Mesendoderm (in vitro differentiated cells): ENCODE data around the gene GNG2.

Experiments used
- DNase-seq: peaks from one replicate; pipeline ENCODE4 v3.0.0; 2013
- H2AK5ac ChIP-seq: 2 replicates; pipeline ENCODE4 v1.6.1; 2013; ENCODE audit warnings: low read length, inconsistent platforms
- H2BK120ac ChIP-seq: 2 replicates; pipeline ENCODE4 v1.6.1; 2013; ENCODE audit warnings: low read depth, mild to moderate bottlenecking, low read length, moderate library complexity, mixed read lengths
- H2BK15ac ChIP-seq: replicated peaks from 2 replicates; pipeline ENCODE4 v1.6.1; 2013; ENCODE audit warnings: low read depth, mild to moderate bottlenecking, moderate library complexity
- H2BK5ac ChIP-seq: 2 replicates; pipeline ENCODE4 v1.6.1; 2013; ENCODE audit warnings: low read length, inconsistent platforms
- H3K18ac ChIP-seq: 2 replicates; pipeline ENCODE4 v1.6.1; 2013; ENCODE audit warnings: mild to moderate bottlenecking, low read length, mixed read lengths
- H3K23ac ChIP-seq: one replicate; pipeline ENCODE4 v1.6.1; 2013; ENCODE audit warnings: low read length
- H3K27ac ChIP-seq: 2 replicates; pipeline ENCODE4 v1.5.1; 2013; ENCODE audit warnings: low read depth, mild to moderate bottlenecking, inconsistent platforms, low read length, moderate library complexity
- H3K27me3 ChIP-seq: 2 replicates; pipeline ENCODE4 v1.6.1; 2013; ENCODE audit warnings: low read length, control low read depth, mild to moderate bottlenecking, inconsistent platforms; ENCODE audit not compliant: insufficient read depth, poor library complexity
- H3K36me3 ChIP-seq: 2 replicates; pipeline ENCODE4 v1.6.1; 2013; ENCODE audit warnings: low read length, inconsistent platforms; ENCODE audit not compliant: control insufficient read depth, insufficient read depth
- H3K4ac ChIP-seq: one replicate; pipeline ENCODE4 v1.6.1; 2013; ENCODE audit warnings: low read depth, mild to moderate bottlenecking, low read length, moderate library complexity
- H3K4me1 ChIP-seq: 2 replicates; pipeline ENCODE4 v1.6.1; 2013; ENCODE audit warnings: low read depth, low read length, inconsistent platforms; ENCODE audit not compliant: control insufficient read depth
- H3K4me2 ChIP-seq: 2 replicates; pipeline ENCODE4 v1.6.1; 2013; ENCODE audit warnings: low read length
- H3K4me3 ChIP-seq: 2 replicates; pipeline ENCODE4 v1.5.1; 2013; ENCODE audit warnings: mild to moderate bottlenecking, low read length
- H3K56ac ChIP-seq: one replicate; pipeline ENCODE4 v1.6.1; 2013; ENCODE audit warnings: low read length
- H3K79me1 ChIP-seq: 2 replicates; pipeline ENCODE4 v1.6.1; 2013; ENCODE audit warnings: low read length, inconsistent platforms
- H3K79me2 ChIP-seq: 2 replicates; pipeline ENCODE4 v1.6.1; 2013; ENCODE audit warnings: mild to moderate bottlenecking, low read length; ENCODE audit not compliant: control insufficient read depth, insufficient read depth
- H3K9ac ChIP-seq: 2 replicates; pipeline ENCODE4 v1.6.1; 2013; ENCODE audit warnings: low read length, inconsistent platforms
- H4K5ac ChIP-seq: one replicate; pipeline ENCODE4 v1.6.1; 2013; ENCODE audit warnings: low read length
- H4K8ac ChIP-seq: one replicate; pipeline ENCODE4 v1.6.1; 2013; ENCODE audit warnings: low read depth, mild to moderate bottlenecking, control low read depth, low read length, moderate library complexity
- WGBS: extraction: QIAGEN DNeasy Blood & Tissue Kit; methylation state at CpG from one replicate; pipeline ENCODE4 v1.1.7; 2013; ENCODE audit warnings: low lambda C conversion rate, missing lambda C conversion rate; ENCODE audit not compliant: insufficient coverage; ENCODE audit errors: extremely low coverage; 5-methylcytosine and 5-hydroxymethylcytosine counted together

GNG2 gene

GRCh38 chr14:51867741-51868140 is 7.3 kb downstream of the GNG2 start:
- H3K27ac ChIP-seq: no peak overlapping the region
- H3K56ac ChIP-seq: no peak overlapping the region
- WGBS: no CpG with 5 or more reads among the region's 2 CpGs
- no peak overlapping the region for H4K8ac ChIP-seq
- no peak overlapping the region for H3K18ac ChIP-seq
- no peak for DNase-seq
- H3K36me3 ChIP-seq: no peaks in the 10 kb centered on the region
- H3K4me3 ChIP-seq: no peak overlapping the region
- peaks cover 3% of the 10 kb centered on the region for H3K4me1 ChIP-seq
- no peak overlapping the region for H2BK15ac ChIP-seq
- H3K79me1 ChIP-seq: no peaks in the 10 kb centered on the region
- H3K23ac ChIP-seq: no peak overlapping the region
- H2BK5ac ChIP-seq: no peak overlapping the region
- no peak overlapping the region for H3K4me2 ChIP-seq
- H3K4ac ChIP-seq: no peak overlapping the region
- H3K27me3 ChIP-seq: no peaks in the 10 kb centered on the region
- H2BK120ac ChIP-seq: no peak overlapping the region
- H3K9ac ChIP-seq: no peak overlapping the region
- no peak overlapping the region for H2AK5ac ChIP-seq
- H4K5ac ChIP-seq: no peak overlapping the region
- no peaks in the 10 kb centered on the region for H3K79me2 ChIP-seq

GRCh38 chr14:51868405-51868804 is 8.0 kb downstream of the GNG2 start:
- H3K27ac ChIP-seq: no peak overlapping the region
- H3K79me1 ChIP-seq: no peaks in the 10 kb centered on the region
- no peaks in the 10 kb centered on the region for H3K27me3 ChIP-seq
- H3K18ac ChIP-seq: no peak overlapping the region
- H2AK5ac ChIP-seq: no peak overlapping the region
- H2BK120ac ChIP-seq: no peak overlapping the region
- H2BK5ac ChIP-seq: no peak overlapping the region
- no peak overlapping the region for H4K8ac ChIP-seq
- H3K56ac ChIP-seq: no peak overlapping the region
- no CpG with 5 or more reads among the region's 2 CpGs for WGBS
- H3K4me3 ChIP-seq: no peak overlapping the region
- no peak overlapping the region for H3K4me2 ChIP-seq
- H3K79me2 ChIP-seq: no peaks in the 10 kb centered on the region
- no peak overlapping the region for H3K23ac ChIP-seq
- H2BK15ac ChIP-seq: no peak overlapping the region
- H3K4ac ChIP-seq: no peak overlapping the region
- H3K4me1 ChIP-seq: peaks cover 3% of the 10 kb centered on the region
- no peak for DNase-seq
- no peak overlapping the region for H3K9ac ChIP-seq
- no peak overlapping the region for H4K5ac ChIP-seq
- no peaks in the 10 kb centered on the region for H3K36me3 ChIP-seq

- Histone ChIP-seq H4K5ac (no peak overlapping the region), H3K4ac (no peak overlapping the region), H3K79me2 (no peaks in the 10 kb centered on the region), H4K8ac (no peak overlapping the region), H3K36me3 (no peaks in the 10 kb centered on the region), H3K23ac (no peak overlapping the region), H3K56ac (no peak overlapping the region), H2BK5ac (no peak overlapping the region), H3K18ac (no peak overlapping the region), H3K9ac (no peak overlapping the region), H2AK5ac (no peak overlapping the region), H3K27me3 (no peaks in the 10 kb centered on the region), H3K4me3 (no peak overlapping the region), H3K4me2 (no peak overlapping the region), H2BK120ac (no peak overlapping the region), H3K27ac (no peak overlapping the region), H3K4me1 (peaks cover 3% of the 10 kb centered on the region), H3K79me1 (no peaks in the 10 kb centered on the region), H2BK15ac (no peak overlapping the region)
- WGBS: no CpG with 5 or more reads among the region's 9 CpGs
- DNase-seq: no peak
Observed at GRCh38 chr14:51869411-51870100, 9.1 kb downstream of the GNG2 start.

- no peaks in the 10 kb centered on the region for H3K79me2 ChIP-seq
- no peak overlapping the region for H3K4ac ChIP-seq
- H3K79me1 ChIP-seq: no peaks in the 10 kb centered on the region
- H2AK5ac ChIP-seq: no peak overlapping the region
- no peaks in the 10 kb centered on the region for H3K27me3 ChIP-seq
- no peak overlapping the region for H3K9ac ChIP-seq
- H3K56ac ChIP-seq: no peak overlapping the region
- H2BK5ac ChIP-seq: no peak overlapping the region
- no peak overlapping the region for H3K27ac ChIP-seq
- no peak overlapping the region for H4K8ac ChIP-seq
- H2BK15ac ChIP-seq: no peak overlapping the region
- DNase-seq: no peak
- peaks cover 3% of the 10 kb centered on the region for H3K4me1 ChIP-seq
- no peak overlapping the region for H3K23ac ChIP-seq
- WGBS: no CpG with 5 or more reads among the region's 2 CpGs
- no peak overlapping the region for H3K4me2 ChIP-seq
- H2BK120ac ChIP-seq: no peak overlapping the region
- H3K36me3 ChIP-seq: no peaks in the 10 kb centered on the region
- H4K5ac ChIP-seq: no peak overlapping the region
- no peak overlapping the region for H3K18ac ChIP-seq
- H3K4me3 ChIP-seq: no peak overlapping the region
Observed at GRCh38 chr14:51870606-51871005, 10.2 kb downstream of the GNG2 start.

GRCh38 chr14:51871846-51872245 is 11.4 kb downstream of the GNG2 start:
- Histone ChIP-seq H4K5ac (no peak overlapping the region), H2BK15ac (no peak overlapping the region), H3K4me3 (no peak overlapping the region), H2BK5ac (no peak overlapping the region), H3K23ac (no peak overlapping the region), H3K4ac (no peak overlapping the region), H2AK5ac (no peak overlapping the region), H3K79me1 (no peaks in the 10 kb centered on the region), H3K27me3 (no peaks in the 10 kb centered on the region), H2BK120ac (no peak overlapping the region), H3K36me3 (no peaks in the 10 kb centered on the region), H3K9ac (no peak overlapping the region), H3K56ac (no peak overlapping the region), H3K4me1 (no peaks in the 10 kb centered on the region), H4K8ac (no peak overlapping the region), H3K4me2 (no peak overlapping the region), H3K79me2 (no peaks in the 10 kb centered on the region), H3K18ac (no peak overlapping the region), H3K27ac (no peak overlapping the region)
- DNase-seq: no peak
- no CpG with 5 or more reads among the region's 2 CpGs for WGBS

- no peaks in the 10 kb centered on the region for H3K4me1 ChIP-seq
- H3K4me2 ChIP-seq: no peak overlapping the region
- no CpG with 5 or more reads among the region's 3 CpGs for WGBS
- H4K8ac ChIP-seq: no peak overlapping the region
- no peak overlapping the region for H3K9ac ChIP-seq
- no peak overlapping the region for H2AK5ac ChIP-seq
- H3K79me2 ChIP-seq: no peaks in the 10 kb centered on the region
- no peak overlapping the region for H3K4me3 ChIP-seq
- no peaks in the 10 kb centered on the region for H3K79me1 ChIP-seq
- H2BK15ac ChIP-seq: no peak overlapping the region
- H3K27ac ChIP-seq: no peak overlapping the region
- no peak overlapping the region for H2BK120ac ChIP-seq
- DNase-seq: no peak
- H3K4ac ChIP-seq: no peak overlapping the region
- no peaks in the 10 kb centered on the region for H3K36me3 ChIP-seq
- no peak overlapping the region for H4K5ac ChIP-seq
- no peak overlapping the region for H3K23ac ChIP-seq
- H2BK5ac ChIP-seq: no peak overlapping the region
- no peaks in the 10 kb centered on the region for H3K27me3 ChIP-seq
- H3K18ac ChIP-seq: no peak overlapping the region
- H3K56ac ChIP-seq: no peak overlapping the region
Observed at GRCh38 chr14:51872396-51872795, 12.0 kb downstream of the GNG2 start.
